A549 (cell line): ENCODE measurements around the gene TMEM82. TPM values are rescaled to one million over a fixed set of nuclear protein-coding genes. Genes with fewer than 3 reads are reported as not detected.
A peak's percentile ranks its signal among the peaks of the same experiment; 100 is the strongest.

Experiments used
- ATAC-seq, 2 experiments: fragments of 200-7000 bp in 1 of 2; fragments of >200 bp in 1 of 2; cut with Nextera tagmentation in 1 of 2; cut with Tn5 transposase in 1 of 2; 3 replicates each; pipeline versions ENCODE4 v1.8.0 to v1.9.1; 2018 to 2020; ENCODE audit warnings: mild to moderate bottlenecking in 1 of 2, moderate library complexity in 1 of 2
- CTCF ChIA-PET: fragments of 300-600 bp; sonication (Branson Sonifier 250); formaldehyde crosslinking; extraction: SDS; loops from one replicate; lab custom pipeline; 2021; ENCODE audit warnings: antibody characterized with exemption, inconsistent platforms; lab: Yijun Ruan, JAX
- POLR2A ChIA-PET: fragments of 350-600 bp; formaldehyde crosslinking; extraction: SDS; loops from one replicate; lab custom pipeline; 2021; ENCODE audit warnings: antibody characterized with exemption, inconsistent platforms; lab: Yijun Ruan, JAX
- DNase-seq, 2 experiments: peaks; one replicate each; pipeline versions ENCODE4 v3.0.0 to v3.0.0-alpha.2; 2011 to 2016; ENCODE audit warnings: low read depth in 1 of 2, low spot score in 1 of 2
- FAIRE-seq: peaks from 2 replicates; lab custom pipeline; 2011; peaks lifted over from hg19 to GRCh38; lab: Jason Lieb, UNC
- H3K27ac ChIP-seq, 2 experiments: fragments of >200 bp; sonication (Bioruptor Twin); formaldehyde crosslinking; 3 replicates each; pipeline ENCODE4 v1.5.1; 2016 to 2017
- H3K4me1 ChIP-seq: fragments of >200 bp; sonication (Bioruptor Twin); formaldehyde crosslinking; 3 replicates; pipeline ENCODE4 v1.6.1; 2016
- H3K4me2 ChIP-seq: fragments of >200 bp; sonication (Bioruptor Twin); formaldehyde crosslinking; 3 replicates; pipeline ENCODE4 v1.6.1; 2016
- H3K4me3 ChIP-seq: fragments of >200 bp; sonication (Bioruptor Twin); formaldehyde crosslinking; 3 replicates; pipeline ENCODE4 v1.5.1; 2016
- H3K9me3 ChIP-seq: fragments of >200 bp; sonication (Bioruptor Twin); formaldehyde crosslinking; 3 replicates; pipeline ENCODE4 v1.6.1; 2016
- BHLHE40 ChIP-seq: IDR thresholded peaks from 2 replicates; pipeline ENCODE4 v1.6.1; 2012; ENCODE audit warnings: low read depth, low read length, inconsistent platforms
- CEBPB ChIP-seq, 2 experiments: fragments of >200 bp in 1 of 2; sonication (Bioruptor Twin) in 1 of 2; formaldehyde crosslinking in 1 of 2; IDR thresholded peaks; 2 replicates each; pipeline ENCODE4 v1.6.1; 2012 to 2016
- EP300 ChIP-seq, 2 experiments: fragments of >200 bp; sonication (Bioruptor Twin); formaldehyde crosslinking; IDR thresholded peaks; 2 replicates in 1 of 2; 3 replicates in 1 of 2; pipeline ENCODE4 v1.6.1; 2016 to 2017
- ESRRA ChIP-seq: fragments of 150-350 bp; IDR thresholded peaks from 2 replicates; pipeline ENCODE4 v1.6.1; 2014; ENCODE audit warnings: mild to moderate bottlenecking, low read length, borderline replicate concordance
- FOSB ChIP-seq: fragments of 250-450 bp; sonication (Bioruptor Pico); IDR thresholded peaks from 2 replicates; pipeline ENCODE4 v1.5.0; 2020; ENCODE audit warnings: mild to moderate bottlenecking, moderate library complexity
- HEYL ChIP-seq: fragments of 250-450 bp; sonication (Bioruptor Pico); IDR thresholded peaks from 2 replicates; pipeline ENCODE4 v1.8.0; 2021; ENCODE audit warnings: mild to moderate bottlenecking, moderate library complexity
- HOXA7 ChIP-seq: fragments of 250-450 bp; sonication (Bioruptor Pico); IDR thresholded peaks from 2 replicates; pipeline ENCODE4 v1.5.0; 2020; ENCODE audit warnings: mild to moderate bottlenecking, moderate library complexity
- HOXB5 ChIP-seq: fragments of 250-450 bp; sonication (Bioruptor Pico); IDR thresholded peaks from 2 replicates; pipeline ENCODE4 v1.5.0; 2020; ENCODE audit warnings: mild to moderate bottlenecking, moderate library complexity
- JUNB ChIP-seq: fragments of >200 bp; sonication (Bioruptor Twin); formaldehyde crosslinking; IDR thresholded peaks from 2 replicates; pipeline ENCODE4 v1.6.1; 2016
- MAFK ChIP-seq: fragments of 450-650 bp; IDR thresholded peaks from 2 replicates; pipeline ENCODE4 v1.6.1; 2014; ENCODE audit not compliant: partially characterized antibody
- MAZ ChIP-seq: fragments of 150-350 bp; IDR thresholded peaks from 2 replicates; pipeline ENCODE4 v1.6.1; 2014; ENCODE audit warnings: antibody characterized with exemption, low read depth, low read length, borderline replicate concordance
- NR3C1 ChIP-seq: fragments of >200 bp; sonication (Bioruptor Twin); formaldehyde crosslinking; IDR thresholded peaks from 3 replicates; pipeline ENCODE4 v1.6.1; 2017
- RAD21 ChIP-seq, 2 experiments: fragments of >200 bp in 1 of 2; sonication (Bioruptor Twin) in 1 of 2; formaldehyde crosslinking in 1 of 2; IDR thresholded peaks in 1 of 2; conservative IDR thresholded peaks in 1 of 2; 2 replicates in 1 of 2; 3 replicates in 1 of 2; pipeline ENCODE4 v1.6.1; 2012 to 2018; ENCODE audit warnings: inconsistent platforms in 1 of 2
- RARB ChIP-seq: fragments of 250-450 bp; sonication (Bioruptor Pico); IDR thresholded peaks from 2 replicates; pipeline ENCODE4 v1.8.0; 2021; ENCODE audit warnings: mild to moderate bottlenecking, moderate library complexity
- RCOR1 ChIP-seq: fragments of 150-350 bp; IDR thresholded peaks from 2 replicates; pipeline ENCODE4 v1.6.1; 2014; ENCODE audit warnings: antibody characterized with exemption, low read length, low read depth
- SMC3 ChIP-seq: fragments of >200 bp; sonication (Bioruptor Twin); formaldehyde crosslinking; IDR thresholded peaks from 3 replicates; pipeline ENCODE4 v1.6.1; 2018; ENCODE audit warnings: inconsistent platforms
- TP53 ChIP-seq: fragments of 250-450 bp; sonication (Bioruptor Pico); IDR thresholded peaks from 2 replicates; pipeline ENCODE4 v1.5.0; 2021; ENCODE audit warnings: mild to moderate bottlenecking, moderate library complexity
- WGBS: methylation state at CpG from one replicate; pipeline ENCODE4 v1.1.6; 2017; ENCODE audit errors: missing lambda C conversion rate; 5-methylcytosine and 5-hydroxymethylcytosine counted together
- polyA plus RNA-seq, 4 experiments: library from polyadenylated mRNA; depleted of rRNA in 3 of 4; stranded (reverse); fragments of >200 nt; fragmentation: RNase III in 1 of 4; extraction: RNeasy Plus Mini Kit Qiagen cat#74134 plus additional on column Dnase treatment in 1 of 4; gene quantifications; 2 replicates in 3 of 4; 3 replicates in 1 of 4; pipeline ENCODE4 v1.2.3, GENCODE V29; 2011 to 2017
- TF ChIP-seq, protein P1 (sequence below): fragments of 150-350 bp; IDR thresholded peaks from 2 replicates; pipeline ENCODE4 v1.6.1; 2014; ENCODE audit warnings: low read depth, mild to moderate bottlenecking, low read length
- TF ChIP-seq, protein P2 (sequence below): IDR thresholded peaks from 2 replicates; pipeline ENCODE4 v1.6.1; 2012

TMEM82 gene
- polyA plus RNA-seq, 2 of the 4 experiments (the other 2 are of a cell fraction), result not detected

DNA sequence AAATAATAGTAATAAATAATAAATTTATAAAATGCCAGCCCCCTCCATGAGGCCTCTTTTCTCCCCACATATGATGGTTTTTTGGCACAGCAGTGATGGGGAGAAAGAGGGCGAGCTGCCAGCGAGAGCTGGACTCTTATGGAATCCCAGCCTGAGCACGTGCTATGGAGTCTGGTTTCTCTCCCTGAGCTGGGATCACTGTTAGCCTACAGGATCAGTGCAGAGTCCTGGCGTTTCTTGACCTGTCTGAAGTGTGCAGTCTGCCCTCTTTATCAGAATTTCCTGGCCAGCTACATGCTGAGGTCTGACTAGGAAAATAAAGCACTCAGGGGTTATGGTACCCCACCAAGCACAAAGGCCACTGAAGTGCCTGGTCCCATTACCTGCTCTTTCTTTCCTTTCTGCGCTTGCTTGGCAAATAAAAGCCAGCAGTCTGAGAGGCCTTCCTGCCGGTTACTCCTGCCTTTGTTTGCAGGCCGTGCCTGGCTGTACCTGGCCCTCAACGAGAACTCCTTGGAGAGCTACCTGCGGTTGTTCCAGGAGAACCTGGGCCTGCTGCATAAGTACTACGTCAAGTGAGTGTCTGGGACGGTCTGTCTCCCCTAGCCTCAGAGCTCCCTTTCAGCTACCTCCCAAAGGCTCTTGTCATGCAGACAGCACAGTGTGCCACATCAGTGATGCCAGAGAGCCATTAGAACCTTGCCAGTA lies 24.7 kb upstream of the TMEM82 start:
- Histone ChIP-seq H3K4me3 (no peak overlapping the region), H3K27ac (no peak overlapping the region), H3K4me2 (no peak overlapping the region), H3K9me3 (no peaks in the 10 kb centered on the region), H3K4me1 (no peaks in the 10 kb centered on the region)
- POLR2A ChIA-PET, result no interaction called here
- FAIRE-seq, result no peak
- no peak for DNase-seq
- ATAC-seq, result no peak
- 97% methylated on average over 10 of the region's 11 CpGs for WGBS
- CTCF ChIA-PET, result interaction anchor here (1.0 to 5.5 kb wide), 2 partner anchors 13 to 22 kb away, joined by 3 to 31 read pairs; no protein-coding TSS in a partner anchor
- TF ChIP-seq JUNB (no peak), CEBPB (IDR thresholded peaks at IDR 0.05) (no peak), BHLHE40 (no peak), RCOR1 (no peak), ESRRA (no peak), HEYL (CRISPR knock-in tag) (no peak), EP300 (IDR thresholded peaks at IDR 0.05) (no peak), HOXB5 (no peak)
- TF ChIP-seq, all 56 proteins: peak for 0

DNA sequence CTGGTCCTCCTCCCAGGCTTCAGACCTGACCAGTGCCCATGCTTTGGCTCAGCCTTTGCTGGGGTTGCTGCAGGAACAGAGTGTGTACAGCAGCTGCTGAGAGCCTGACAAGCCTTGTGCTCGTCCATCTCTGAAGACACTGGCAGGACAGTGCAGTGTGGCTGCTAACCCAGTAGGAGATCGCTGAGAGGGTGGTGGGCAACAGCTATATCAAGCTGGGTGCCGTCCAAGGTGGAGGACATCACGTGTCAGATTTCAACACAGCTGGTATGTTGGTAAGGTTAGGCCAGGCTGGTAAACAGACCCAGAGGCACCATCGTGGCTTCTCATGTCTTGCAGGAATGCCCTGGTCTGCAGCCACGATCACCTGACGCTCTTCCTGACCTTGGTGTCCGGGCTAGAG lies 24.1 kb upstream of the TMEM82 start:
- WGBS, result 88% methylated on average over 6 of the region's 8 CpGs
- ChIA-PET POLR2A (no interaction called here), CTCF (interaction anchor here (1.0 to 5.5 kb wide), 2 partner anchors 13 to 21 kb away, joined by 3 to 31 read pairs; no protein-coding TSS in a partner anchor)
- ATAC-seq (no peak), FAIRE-seq (no peak), DNase-seq (no peak)
- H3K4me3 ChIP-seq, result no peak overlapping the region
- H3K4me2 ChIP-seq, result no peak overlapping the region
- H3K4me1 ChIP-seq, result no peaks in the 10 kb centered on the region
- no peaks in the 10 kb centered on the region for H3K9me3 ChIP-seq
- no peak for TF ChIP-seq MAZ
- no peak overlapping the region for H3K27ac ChIP-seq

DNA sequence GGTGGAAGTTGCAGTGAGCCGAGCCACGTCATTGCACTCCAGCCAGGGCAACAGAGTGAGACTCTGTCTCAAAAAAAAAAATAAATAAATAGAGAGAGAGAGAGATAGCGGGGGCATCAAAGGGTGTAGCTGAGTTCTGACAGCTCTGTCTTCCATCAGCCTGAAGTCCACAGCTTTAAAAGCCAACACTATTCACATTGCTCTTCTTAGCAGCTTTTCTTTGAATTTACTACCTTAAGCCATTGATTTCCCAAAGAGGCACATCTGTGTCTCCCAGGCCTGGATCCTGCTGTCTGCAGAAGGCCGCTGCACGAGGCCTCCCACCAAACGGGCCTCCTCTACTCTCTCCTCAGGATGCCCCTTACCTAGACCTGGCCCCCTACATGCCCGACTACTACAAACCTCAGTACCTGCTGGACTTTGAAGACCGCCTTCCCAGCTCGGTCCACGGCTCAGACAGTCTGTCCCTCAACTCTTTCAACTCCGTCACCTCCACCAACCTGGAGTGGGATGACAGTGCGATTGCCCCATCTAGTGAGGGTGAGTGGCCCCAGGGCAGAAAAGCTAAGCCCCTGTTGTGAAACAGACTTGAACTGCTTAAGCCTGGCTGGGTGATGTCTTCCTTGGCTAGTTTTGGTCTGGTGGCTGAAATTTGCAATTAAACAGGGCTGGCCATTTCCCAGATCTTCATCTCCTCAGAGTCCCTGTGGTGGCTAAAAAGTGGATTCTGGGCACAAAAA lies 22.7 kb upstream of the TMEM82 start:
- Histone ChIP-seq H3K27ac (no peak overlapping the region), H3K4me3 (no peak overlapping the region), H3K4me2 (no peak overlapping the region), H3K9me3 (no peaks in the 10 kb centered on the region), H3K4me1 (no peaks in the 10 kb centered on the region)
- TF ChIP-seq, protein P1, sequence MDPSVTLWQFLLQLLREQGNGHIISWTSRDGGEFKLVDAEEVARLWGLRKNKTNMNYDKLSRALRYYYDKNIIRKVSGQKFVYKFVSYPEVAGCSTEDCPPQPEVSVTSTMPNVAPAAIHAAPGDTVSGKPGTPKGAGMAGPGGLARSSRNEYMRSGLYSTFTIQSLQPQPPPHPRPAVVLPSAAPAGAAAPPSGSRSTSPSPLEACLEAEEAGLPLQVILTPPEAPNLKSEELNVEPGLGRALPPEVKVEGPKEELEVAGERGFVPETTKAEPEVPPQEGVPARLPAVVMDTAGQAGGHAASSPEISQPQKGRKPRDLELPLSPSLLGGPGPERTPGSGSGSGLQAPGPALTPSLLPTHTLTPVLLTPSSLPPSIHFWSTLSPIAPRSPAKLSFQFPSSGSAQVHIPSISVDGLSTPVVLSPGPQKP, result no peak
- TF ChIP-seq RAD21 (conservative IDR thresholded peaks at IDR 0.05 in 1 of 2, IDR thresholded peaks at IDR 0.05 in 1 of 2), result 0 out of 5 replicates have a peak, but pooled peaks of 1 of the 2 experiments have one; percentile 11
- no peak for TF ChIP-seq RARB
- no peak for TF ChIP-seq MAFK
- TF ChIP-seq FOSB (CRISPR knock-in tag), result no peak
- TF ChIP-seq HOXA7 (CRISPR knock-in tag), result no peak
- DNase-seq (no peak), FAIRE-seq (no peak), ATAC-seq (no peak)
- POLR2A ChIA-PET, result no interaction called here
- 91% methylated on average over 12 of the region's 12 CpGs for WGBS
- CTCF ChIA-PET, result interaction anchor here (5.5 kb wide), 1 partner anchor 20 kb away, joined by 31 read pairs; no protein-coding TSS in a partner anchor

DNA sequence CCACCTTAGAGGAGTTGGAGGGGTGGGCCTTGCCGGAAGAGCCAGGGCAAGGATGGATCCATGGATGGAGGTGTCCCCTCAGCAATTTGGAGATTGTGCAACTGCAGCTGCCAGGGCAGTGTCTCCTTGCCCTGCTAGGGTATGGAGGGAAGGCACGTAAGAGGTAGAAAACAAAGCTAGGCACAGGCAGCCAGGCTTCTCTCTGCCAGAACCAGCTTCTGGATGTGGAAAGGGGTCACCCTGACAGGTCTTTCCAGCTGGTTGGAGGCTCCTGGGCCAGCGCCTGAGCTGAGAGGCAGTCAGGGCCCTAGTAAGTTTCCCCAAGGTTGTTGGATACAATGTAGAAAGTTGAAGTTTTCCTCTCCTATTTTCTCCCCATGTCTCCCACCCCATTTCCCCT lies 21.4 kb upstream of the TMEM82 start:
- no peak for ATAC-seq
- WGBS, result 93% methylated on average over 3 of the region's 3 CpGs
- no peak for FAIRE-seq

More for the DNA sequence above, 21.4 kb upstream of the TMEM82 start:
- no peaks in the 10 kb centered on the region for H3K9me3 ChIP-seq
- no peak overlapping the region for H3K4me2 ChIP-seq
- no peaks in the 10 kb centered on the region for H3K4me1 ChIP-seq
- no peak for DNase-seq
- H3K27ac ChIP-seq, result no peak overlapping the region
- ChIA-PET POLR2A (no interaction called here), CTCF (interaction anchor here (1.0 to 5.5 kb wide), 3 partner anchors 10 to 29 kb away, joined by 3 to 31 read pairs (median 3); no protein-coding TSS in a partner anchor)
- TF ChIP-seq NR3C1 (no peak), TP53 (no peak), SMC3 (no peak), HEYL (CRISPR knock-in tag) (no peak)
- TF ChIP-seq, protein P2, sequence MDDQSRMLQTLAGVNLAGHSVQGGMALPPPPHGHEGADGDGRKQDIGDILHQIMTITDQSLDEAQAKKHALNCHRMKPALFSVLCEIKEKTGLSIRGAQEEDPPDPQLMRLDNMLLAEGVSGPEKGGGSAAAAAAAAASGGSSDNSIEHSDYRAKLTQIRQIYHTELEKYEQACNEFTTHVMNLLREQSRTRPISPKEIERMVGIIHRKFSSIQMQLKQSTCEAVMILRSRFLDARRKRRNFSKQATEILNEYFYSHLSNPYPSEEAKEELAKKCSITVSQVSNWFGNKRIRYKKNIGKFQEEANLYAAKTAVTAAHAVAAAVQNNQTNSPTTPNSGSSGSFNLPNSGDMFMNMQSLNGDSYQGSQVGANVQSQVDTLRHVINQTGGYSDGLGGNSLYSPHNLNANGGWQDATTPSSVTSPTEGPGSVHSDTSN, result no peak
- H3K4me3 ChIP-seq, result no peak overlapping the region
